ENCODE data around the gene EVA1A.

The EVA1A gene

DNA sequence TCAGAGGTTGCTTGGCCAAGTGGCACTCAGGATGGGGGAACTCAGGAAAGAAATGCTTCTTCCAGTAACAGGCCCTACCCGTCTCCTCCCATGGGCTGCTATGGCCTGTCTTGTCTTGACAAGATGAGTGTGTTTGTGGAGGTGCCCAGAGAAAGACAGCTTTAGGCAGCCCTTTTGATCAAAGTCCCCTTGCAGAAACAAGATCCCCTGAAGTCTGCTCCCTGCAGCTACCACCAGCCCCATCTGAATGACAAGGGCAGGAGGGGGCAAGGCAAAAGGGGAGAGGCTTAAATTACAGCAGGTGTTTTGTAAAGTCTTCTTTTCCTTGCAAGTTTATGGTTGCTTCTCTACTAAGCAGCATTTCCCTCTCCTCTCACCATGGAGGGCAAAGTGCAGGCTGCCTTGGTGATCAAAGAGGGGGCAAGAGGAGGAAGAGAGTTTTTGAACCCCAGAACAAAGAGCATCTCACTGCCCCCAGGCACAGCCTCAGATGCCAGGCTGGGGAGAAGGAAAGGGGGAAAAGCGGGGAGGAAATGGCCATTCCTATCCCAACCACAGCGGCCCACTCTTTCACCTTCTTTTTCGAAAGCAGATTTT lies 6.7 kb downstream of the EVA1A start:
- H3K27ac ChIP-seq, result no peak overlapping the region
- H3K9ac ChIP-seq, result no peak overlapping the region
- peaks cover 0 to 7% (median 4%) of the 10 kb centered on the region in 10 experiments; a peak in 10 of 20 replicates for H3K4me1 ChIP-seq
- H3K27me3 ChIP-seq, result no peaks in the 10 kb centered on the region
- H3K4me3 ChIP-seq, result no peak overlapping the region
- no peaks in the 10 kb centered on the region for H4K20me1 ChIP-seq
- no peak for TF ChIP-seq Cebpa-rat (IDR thresholded peaks at IDR 0.05)
- no peak overlapping the region for H3K4me2 ChIP-seq
- no peaks in the 10 kb centered on the region for H3K9me3 ChIP-seq (replicated peaks in 1 of 11)
- H3K36me3 ChIP-seq, result no peaks in the 10 kb centered on the region

DNA sequence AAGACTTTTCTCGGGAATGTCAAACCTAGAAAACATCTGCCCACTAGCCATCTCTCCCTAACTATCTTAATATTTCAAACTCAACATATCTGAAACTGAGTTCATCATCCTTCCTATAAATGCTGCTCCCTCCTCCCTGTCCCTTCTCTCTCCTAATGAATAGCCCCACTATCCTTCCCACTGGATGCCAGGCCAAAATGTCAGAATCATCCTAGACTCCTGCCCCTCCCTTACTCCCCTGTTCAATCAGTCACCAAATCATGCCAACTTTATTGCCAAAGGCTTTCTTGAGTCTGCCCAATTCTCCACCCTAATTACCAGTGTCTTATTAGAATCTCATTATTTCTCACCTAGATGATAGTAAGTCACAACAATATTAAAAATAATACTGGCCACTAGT lies 8.5 kb downstream of the EVA1A start:
- H3K36me3 ChIP-seq, result no peaks in the 10 kb centered on the region
- no peaks in the 10 kb centered on the region for H3K9me3 ChIP-seq (replicated peaks in 1 of 11)
- H3K4me3 ChIP-seq, result no peak overlapping the region
- no peaks in the 10 kb centered on the region for H4K20me1 ChIP-seq
- no peak overlapping the region for H3K9ac ChIP-seq
- H3K4me1 ChIP-seq, result 0 out of 20 replicates have a peak, but pooled peaks cover 0 to 8% (median 0%) of the 10 kb centered on the region in 10 experiments
- no peak for TF ChIP-seq Cebpa-rat (IDR thresholded peaks at IDR 0.05)
- H3K27ac ChIP-seq, result no peak overlapping the region
- no peaks in the 10 kb centered on the region for H3K27me3 ChIP-seq
- no peak overlapping the region for H3K4me2 ChIP-seq

GRCh38 chr2:75551434-75551833 lies 9.3 kb downstream of the EVA1A start:
- TF ChIP-seq Cebpa-rat (IDR thresholded peaks at IDR 0.05), result no peak
- H3K36me3 ChIP-seq, result no peaks in the 10 kb centered on the region

GRCh38 chr2:75549401-75550253 lies 11.1 kb downstream of the EVA1A start:
- H3K27me3 ChIP-seq, result no peaks in the 10 kb centered on the region
- H3K27ac ChIP-seq, result no peak overlapping the region
- H3K36me3 ChIP-seq, result no peaks in the 10 kb centered on the region
- no peak overlapping the region for H3K4me2 ChIP-seq
- H3K4me1 ChIP-seq, result 0 out of 20 replicates have a peak, but pooled peaks cover 0 to 8% (median 0%) of the 10 kb centered on the region in 10 experiments
- no peak for TF ChIP-seq Cebpa-rat (IDR thresholded peaks at IDR 0.05)
- no peaks in the 10 kb centered on the region for H3K9me3 ChIP-seq (replicated peaks in 1 of 11)
- no peak overlapping the region for H3K4me3 ChIP-seq
- no peaks in the 10 kb centered on the region for H4K20me1 ChIP-seq
- H3K9ac ChIP-seq, result no peak overlapping the region

More at GRCh38 chr2:75551434-75551833, 9.3 kb downstream of the EVA1A start:
- Histone ChIP-seq H3K9ac (no peak overlapping the region), H3K4me3 (no peak overlapping the region), H3K9me3 (replicated peaks in 1 of 11) (no peaks in the 10 kb centered on the region), H4K20me1 (no peaks in the 10 kb centered on the region), H3K27me3 (no peaks in the 10 kb centered on the region), H3K4me1 (0 out of 20 replicates have a peak, but pooled peaks cover 0 to 8% (median 0%) of the 10 kb centered on the region in 10 experiments), H3K27ac (no peak overlapping the region), H3K4me2 (no peak overlapping the region)

- 0 out of 20 replicates have a peak, but pooled peaks cover 0 to 8% (median 0%) of the 10 kb centered on the region in 10 experiments for H3K4me1 ChIP-seq
- H4K20me1 ChIP-seq, result no peaks in the 10 kb centered on the region
- H3K4me2 ChIP-seq, result no peak overlapping the region
- H3K36me3 ChIP-seq, result no peaks in the 10 kb centered on the region
- no peaks in the 10 kb centered on the region for H3K27me3 ChIP-seq
- TF ChIP-seq Cebpa-rat (IDR thresholded peaks at IDR 0.05), result no peak
- no peak overlapping the region for H3K9ac ChIP-seq
- H3K27ac ChIP-seq, result no peak overlapping the region
- no peaks in the 10 kb centered on the region for H3K9me3 ChIP-seq (replicated peaks in 1 of 11)
- no peak overlapping the region for H3K4me3 ChIP-seq
Measured at GRCh38 chr2:75548036-75548573, 12.6 kb downstream of the EVA1A start.

DNA sequence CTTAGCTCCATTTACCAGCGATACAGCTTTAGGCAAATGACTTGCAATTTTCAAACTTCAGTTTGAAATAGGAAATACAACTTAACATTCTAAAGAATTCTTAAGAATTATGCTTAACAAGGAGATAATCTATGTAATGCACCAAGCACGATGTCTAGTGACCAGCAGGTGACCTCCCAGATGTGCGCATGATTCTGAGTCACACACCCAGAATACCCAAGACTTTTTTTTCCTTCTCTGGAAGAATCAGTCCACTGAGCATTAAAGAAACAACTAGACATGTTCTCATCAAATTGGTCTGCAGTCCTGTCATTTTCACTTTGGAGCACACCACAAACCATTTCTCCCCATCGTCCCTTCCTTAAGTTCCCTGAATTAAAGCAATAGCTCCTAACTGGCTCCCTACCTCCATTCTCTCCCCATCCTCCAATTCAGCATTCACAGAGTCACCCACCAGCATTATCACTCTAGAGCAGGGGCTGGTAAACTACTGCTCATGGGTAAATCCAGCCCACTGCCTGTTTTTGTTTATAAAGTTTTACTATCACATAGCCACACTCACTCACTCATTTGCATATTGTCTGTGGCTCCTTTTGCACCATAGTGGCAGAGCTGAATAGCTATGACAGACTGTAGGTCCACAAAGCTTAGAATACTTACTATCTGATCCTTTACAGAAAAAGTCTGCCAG lies 13.2 kb downstream of the EVA1A start:
- no peak overlapping the region for H3K4me2 ChIP-seq
- H3K36me3 ChIP-seq, result no peaks in the 10 kb centered on the region
- no peak overlapping the region for H3K4me3 ChIP-seq
- H3K4me1 ChIP-seq, result 0 out of 20 replicates have a peak, but pooled peaks cover 0 to 8% (median 0%) of the 10 kb centered on the region in 10 experiments
- H3K9me3 ChIP-seq (replicated peaks in 1 of 11), result no peaks in the 10 kb centered on the region
- H3K27ac ChIP-seq, result no peak overlapping the region
- TF ChIP-seq Cebpa-rat (IDR thresholded peaks at IDR 0.05), result no peak
- H3K27me3 ChIP-seq, result no peaks in the 10 kb centered on the region
- no peak overlapping the region for H3K9ac ChIP-seq
- no peaks in the 10 kb centered on the region for H4K20me1 ChIP-seq

DNA sequence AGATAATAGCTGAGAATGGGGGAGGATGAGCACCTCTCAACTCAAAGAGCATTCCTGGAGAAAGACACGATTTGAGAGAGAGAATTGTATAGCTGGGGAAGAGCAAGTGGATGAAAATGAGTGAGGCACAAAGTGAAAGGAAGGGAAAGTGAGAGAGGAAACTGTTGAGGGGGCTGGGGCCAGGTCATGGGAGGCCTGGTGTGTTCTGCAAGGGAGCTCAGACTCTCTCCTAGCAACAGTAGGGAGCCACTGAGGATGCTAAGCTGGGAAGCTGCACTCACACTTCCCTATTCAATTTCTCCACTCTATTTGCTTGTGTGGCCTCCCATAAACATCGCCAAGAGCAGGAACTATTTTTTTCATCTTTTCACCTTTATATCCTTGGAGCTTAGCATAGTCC lies 14.8 kb downstream of the EVA1A start:
- TF ChIP-seq Cebpa-rat (IDR thresholded peaks at IDR 0.05), result no peak
- Histone ChIP-seq H3K36me3 (no peaks in the 10 kb centered on the region), H3K27me3 (no peaks in the 10 kb centered on the region), H3K9ac (no peak overlapping the region), H3K4me1 (0 out of 20 replicates have a peak, but pooled peaks cover 0 to 8% (median 0%) of the 10 kb centered on the region in 10 experiments), H3K9me3 (replicated peaks in 1 of 11) (peaks cover 0 to 3% (median 0%) of the 10 kb centered on the region in 11 experiments; a peak in 1 of 22 replicates), H3K4me2 (no peak overlapping the region), H4K20me1 (no peaks in the 10 kb centered on the region), H3K27ac (no peak overlapping the region), H3K4me3 (no peak overlapping the region)

GRCh38 chr2:75545387-75545786 lies 15.4 kb downstream of the EVA1A start:
- TF ChIP-seq Cebpa-rat (IDR thresholded peaks at IDR 0.05), result no peak
- H3K27ac ChIP-seq, result no peak overlapping the region

DNA sequence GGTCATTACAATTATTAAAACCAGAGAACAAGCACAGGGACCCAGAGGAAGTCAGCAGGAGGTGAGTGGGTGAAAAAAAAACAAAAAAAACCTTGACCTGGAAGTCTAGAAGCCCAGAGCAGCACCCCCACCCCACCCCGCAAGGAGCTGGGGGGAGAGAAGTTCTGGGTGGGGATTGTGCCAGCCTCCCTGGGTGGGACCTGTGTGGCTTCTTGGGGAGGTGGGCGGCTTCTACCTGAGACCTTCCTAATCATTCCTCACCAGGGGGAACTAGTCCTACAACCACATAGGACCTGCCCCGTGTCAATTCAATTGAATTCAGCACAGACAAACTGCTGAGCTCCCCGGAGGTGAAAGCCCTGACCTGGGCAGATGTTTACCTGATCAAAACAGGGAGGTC lies 17.3 kb downstream of the EVA1A start:
- no peak overlapping the region for H3K4me3 ChIP-seq
- H3K9ac ChIP-seq, result no peak overlapping the region
- no peak for TF ChIP-seq Cebpa-rat (IDR thresholded peaks at IDR 0.05)
- peaks cover 0 to 3% (median 0%) of the 10 kb centered on the region in 11 experiments; a peak in 1 of 22 replicates for H3K9me3 ChIP-seq (replicated peaks in 1 of 11)
- no peak overlapping the region for H3K27ac ChIP-seq
- H3K36me3 ChIP-seq, result no peaks in the 10 kb centered on the region
- 0 out of 20 replicates have a peak, but pooled peaks cover 0 to 8% (median 0%) of the 10 kb centered on the region in 10 experiments for H3K4me1 ChIP-seq
- no peak overlapping the region for H3K4me2 ChIP-seq
- no peaks in the 10 kb centered on the region for H4K20me1 ChIP-seq
- H3K27me3 ChIP-seq, result no peaks in the 10 kb centered on the region

More at GRCh38 chr2:75545387-75545786, 15.4 kb downstream of the EVA1A start:
- Histone ChIP-seq H3K36me3 (no peaks in the 10 kb centered on the region), H3K4me3 (no peak overlapping the region), H4K20me1 (no peaks in the 10 kb centered on the region), H3K27me3 (no peaks in the 10 kb centered on the region), H3K9ac (no peak overlapping the region), H3K4me1 (0 out of 20 replicates have a peak, but pooled peaks cover 0 to 8% (median 0%) of the 10 kb centered on the region in 10 experiments), H3K4me2 (no peak overlapping the region), H3K9me3 (replicated peaks in 1 of 11) (peaks cover 0 to 3% (median 0%) of the 10 kb centered on the region in 11 experiments; a peak in 1 of 22 replicates)

All from BLaER1 treated with 17β-estradiol and CSF1 and Interleukin-3, amounts not matched to agents 10 nM and 100 nM (cell line).